CMK (cell line): Measurements from ENCODE around the gene CEACAM4.
"Not testable (repeated sequence)": the region's sequence is repeated elsewhere in the genome, so short reads cannot be mapped to it uniquely, and the experiment has no call there.

Source experiments
- DNase-seq: peaks from one replicate; pipeline ENCODE4 v3.0.0-alpha.2; 2010; ENCODE audit warnings: low read depth

Gene CEACAM4

DNA sequence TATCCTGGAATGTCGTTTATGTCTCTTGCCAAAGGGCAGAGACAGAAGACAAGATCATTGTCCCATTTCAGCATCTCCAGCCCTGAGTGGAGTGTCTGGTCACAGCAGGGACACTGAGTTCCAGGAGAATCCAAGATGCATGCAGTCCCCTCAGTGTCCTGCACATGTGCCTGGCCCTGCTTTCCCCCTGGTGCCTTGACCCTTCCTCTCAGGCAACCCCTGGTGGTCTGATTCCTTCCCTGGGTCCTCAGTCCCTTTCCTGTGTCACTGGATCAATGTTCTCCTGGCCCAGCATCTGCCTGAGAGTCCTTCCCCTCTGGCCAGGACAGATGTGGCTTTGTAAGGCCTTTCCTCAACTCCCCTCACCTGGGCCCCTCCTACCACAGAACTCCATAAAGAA, 41.9 kb downstream of the CEACAM4 start:
- DNase-seq, result no peak

DNA sequence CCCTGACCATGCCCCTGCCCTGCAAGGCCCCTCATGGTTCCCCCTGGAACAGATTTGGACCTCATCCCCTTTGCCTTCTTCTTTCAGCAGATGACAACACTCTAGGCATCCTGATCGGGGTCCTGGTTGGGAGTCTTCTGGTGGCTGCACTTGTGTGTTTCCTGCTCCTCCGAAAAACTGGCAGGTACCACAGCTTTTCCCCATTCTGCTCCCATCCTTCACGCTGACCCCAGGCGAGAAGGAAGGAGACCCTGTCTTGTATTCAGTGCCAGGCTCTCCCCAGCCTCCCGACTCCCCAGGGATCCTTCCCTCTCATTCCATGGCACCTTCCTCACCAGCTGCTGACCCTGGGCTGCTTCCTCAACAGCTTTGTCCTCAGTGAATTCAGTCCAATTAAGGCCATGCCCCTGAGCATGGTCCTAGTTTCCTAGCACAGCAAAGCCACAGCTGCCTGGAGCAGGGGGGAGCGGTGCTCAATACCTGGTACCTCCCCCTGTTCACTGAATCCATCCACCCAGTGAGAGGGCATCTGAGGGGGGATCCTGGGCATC, 42.5 kb downstream of the CEACAM4 start:
- DNase-seq, result no peak

DNA sequence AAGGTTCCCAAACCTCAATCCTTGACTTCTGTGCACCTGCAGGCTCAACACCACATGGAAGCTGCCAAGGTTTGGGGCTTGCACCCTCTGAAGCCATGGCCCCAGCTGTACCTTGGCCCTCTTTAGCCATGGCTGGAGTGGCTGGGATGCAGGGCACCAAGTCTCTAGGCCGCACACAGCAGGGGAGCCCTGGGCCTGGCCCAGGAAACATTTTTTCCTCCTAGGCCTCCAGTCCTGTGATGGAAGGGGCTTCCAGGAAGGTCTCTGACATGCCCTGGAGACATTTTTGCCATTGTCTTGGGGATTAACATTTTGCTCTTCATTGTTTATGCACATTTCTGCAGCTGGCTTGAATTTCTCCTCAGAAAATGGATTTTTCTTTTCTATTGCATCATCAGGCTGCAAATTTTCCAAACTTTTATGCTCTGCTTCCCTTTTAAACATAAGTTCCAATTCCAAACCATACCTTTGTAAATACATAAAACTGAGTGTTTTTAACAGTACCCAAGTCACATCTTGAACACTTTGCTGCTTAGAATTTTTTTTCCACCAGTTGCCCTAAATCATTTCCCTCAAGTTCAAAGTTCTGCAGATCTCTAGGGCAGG, 44.2 kb downstream of the CEACAM4 start:
- DNase-seq, result not testable (repeated sequence)

DNA sequence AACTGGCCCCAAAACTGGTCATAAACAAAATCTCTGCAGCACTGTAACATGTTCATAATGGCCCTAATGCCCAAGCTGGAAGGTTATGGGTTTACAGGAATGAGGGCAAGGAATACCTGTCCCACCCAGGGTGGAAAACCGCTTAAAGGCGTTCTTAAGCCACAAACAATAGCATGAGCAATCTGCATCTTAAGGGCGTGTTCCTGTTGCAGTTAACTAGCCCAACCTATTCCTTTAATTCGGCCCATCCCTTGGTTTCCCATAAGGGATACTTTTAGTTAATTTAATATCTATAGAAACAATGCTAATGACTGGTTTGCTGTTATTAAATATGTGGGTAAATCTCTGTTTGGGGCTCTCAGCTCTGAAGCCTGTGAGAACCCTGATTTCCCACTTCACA, 45.8 kb downstream of the CEACAM4 start:
- DNase-seq, result not testable (repeated sequence)

DNA sequence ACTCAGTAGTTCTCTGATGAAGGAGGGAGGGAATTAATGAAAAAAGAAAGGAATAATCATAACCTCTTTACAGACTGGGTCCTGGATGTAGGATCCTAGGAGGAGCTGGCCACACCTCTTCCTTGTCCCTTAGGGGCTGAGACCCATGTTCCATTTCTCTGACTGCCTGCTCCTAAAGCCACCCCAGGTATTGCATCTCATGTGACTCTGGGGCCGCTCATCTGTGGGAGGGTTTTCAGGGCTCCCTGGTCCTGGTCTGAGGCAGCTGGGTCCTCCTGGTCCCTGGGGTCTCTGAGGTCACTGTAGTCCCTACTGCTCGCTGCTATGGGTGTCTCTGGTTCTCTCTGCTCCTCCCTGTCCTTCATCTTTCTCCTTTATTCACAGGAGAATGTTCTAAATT, 48.0 kb downstream of the CEACAM4 start:
- DNase-seq, result no peak

DNA sequence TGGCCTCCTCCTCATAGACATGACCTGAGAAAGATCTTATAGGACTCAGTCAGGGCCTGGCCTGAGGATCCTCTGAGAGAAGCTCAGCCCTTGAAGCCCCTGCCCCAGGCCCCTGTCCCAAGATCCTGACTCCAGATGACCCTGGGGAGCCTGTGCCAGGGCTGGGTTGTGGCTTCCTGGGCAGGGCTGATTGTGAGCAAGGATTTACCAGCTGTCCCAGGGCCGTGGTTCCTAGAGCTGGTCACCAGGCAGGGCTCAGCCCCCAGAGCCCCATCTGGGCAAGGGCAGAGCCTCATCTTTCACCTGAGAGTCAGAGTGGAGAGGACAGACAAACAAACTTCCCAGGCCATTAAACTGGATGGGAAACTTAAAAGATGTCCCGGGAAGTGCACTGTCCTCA, 49.0 kb downstream of the CEACAM4 start:
- DNase-seq, result no peak

DNA sequence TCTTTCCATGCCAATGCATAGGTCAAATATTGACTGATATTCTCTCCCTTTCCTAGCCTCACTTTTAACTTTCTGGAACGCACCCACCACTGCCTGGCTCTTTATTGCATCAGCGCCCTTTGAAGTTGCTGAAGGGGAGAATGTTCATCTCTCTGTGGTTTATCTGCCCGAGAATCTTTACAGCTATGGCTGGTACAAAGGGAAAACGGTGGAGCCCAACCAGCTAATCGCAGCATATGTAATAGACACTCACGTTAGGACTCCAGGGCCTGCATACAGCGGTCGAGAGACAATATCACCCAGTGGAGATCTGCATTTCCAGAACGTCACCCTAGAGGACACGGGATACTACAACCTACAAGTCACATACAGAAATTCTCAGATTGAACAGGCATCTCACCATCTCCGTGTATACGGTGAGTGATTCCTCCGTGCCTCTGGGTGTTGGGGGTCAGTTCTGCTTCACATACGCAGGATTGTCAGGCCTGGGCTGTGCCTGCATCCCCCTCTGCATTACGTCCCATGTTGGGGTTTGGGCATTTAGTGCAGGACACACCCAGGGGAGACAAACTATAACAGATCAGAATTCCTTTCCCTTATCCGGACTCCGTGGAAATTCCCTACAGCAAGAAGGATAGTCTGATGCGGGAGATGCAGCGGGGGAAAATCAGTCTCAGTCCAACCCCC, 49.6 kb downstream of the CEACAM4 start:
- no peak for DNase-seq

DNA sequence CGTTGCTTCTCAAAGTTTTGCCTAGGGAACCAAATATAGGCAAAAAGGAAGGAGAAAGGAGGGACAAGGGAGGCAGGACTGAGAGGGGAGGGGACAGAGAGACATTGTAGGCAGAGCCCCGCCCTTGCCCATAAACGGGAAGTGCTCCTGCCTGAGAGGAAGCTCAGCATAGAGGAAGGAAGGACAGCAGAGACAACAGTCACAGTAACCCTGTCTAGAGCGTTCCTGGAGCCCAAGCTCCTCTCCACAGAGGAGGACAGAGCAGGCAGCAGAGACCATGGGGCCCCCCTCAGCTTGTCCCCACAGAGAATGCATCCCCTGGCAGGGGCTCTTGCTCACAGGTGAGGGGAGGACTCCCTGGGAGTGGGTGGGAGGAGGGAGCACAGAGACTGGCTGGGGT, 50.9 kb downstream of the CEACAM4 start, which contains the start of gene CEACAM21:
Gene CEACAM21, plus strand, starts transcription at position 169 of the 400 bp plus-strand sequence. Its CDS starts 109 bp downstream, at position 278.
- DNase-seq, result peak; percentile 38

DNA sequence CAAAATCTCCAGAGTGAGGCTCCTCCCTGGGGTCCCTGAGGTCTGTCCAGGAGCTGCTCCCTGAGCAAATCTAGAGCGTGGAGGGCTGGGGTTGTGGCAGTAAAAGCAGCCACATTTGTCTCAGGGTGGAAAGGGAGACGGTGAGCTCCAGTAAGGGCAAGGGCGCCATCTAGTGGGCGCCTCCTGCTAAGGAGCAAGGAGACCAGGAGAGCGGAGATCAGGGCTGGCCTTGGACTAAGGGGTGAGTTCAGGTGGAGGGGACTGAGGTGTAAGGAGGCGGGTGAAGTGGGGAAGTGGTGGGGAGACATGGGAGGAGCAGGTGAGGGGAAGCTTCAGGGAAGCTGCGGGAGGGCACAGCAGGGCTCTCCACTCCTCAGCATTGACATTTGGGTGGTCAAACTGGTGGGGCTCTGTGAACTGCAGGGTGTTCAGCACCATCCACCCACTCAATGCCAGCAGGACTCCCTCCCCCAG, 56.2 kb downstream of the CEACAM4 start:
- DNase-seq, result peak; percentile 60

DNA sequence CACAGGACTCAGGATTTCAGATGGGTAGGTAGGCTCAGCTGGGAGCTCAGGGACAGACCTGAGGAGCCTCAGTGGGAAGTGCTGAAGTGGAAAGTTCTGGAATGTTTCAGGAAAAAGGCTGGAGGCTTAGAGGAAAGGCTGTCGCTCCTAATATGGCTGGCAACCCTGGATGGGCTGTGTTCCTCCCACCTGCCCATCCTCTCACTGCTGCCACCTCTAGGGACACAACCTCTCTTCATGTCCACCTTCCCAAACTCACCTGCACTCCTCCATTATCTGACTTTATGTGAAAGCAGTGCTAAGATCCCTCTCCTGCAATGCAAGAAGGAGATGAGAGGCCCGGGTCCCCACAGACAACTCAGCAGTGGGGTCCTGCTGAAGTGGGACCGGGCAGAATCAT, 56.7 kb downstream of the CEACAM4 start:
- no peak for DNase-seq

DNA sequence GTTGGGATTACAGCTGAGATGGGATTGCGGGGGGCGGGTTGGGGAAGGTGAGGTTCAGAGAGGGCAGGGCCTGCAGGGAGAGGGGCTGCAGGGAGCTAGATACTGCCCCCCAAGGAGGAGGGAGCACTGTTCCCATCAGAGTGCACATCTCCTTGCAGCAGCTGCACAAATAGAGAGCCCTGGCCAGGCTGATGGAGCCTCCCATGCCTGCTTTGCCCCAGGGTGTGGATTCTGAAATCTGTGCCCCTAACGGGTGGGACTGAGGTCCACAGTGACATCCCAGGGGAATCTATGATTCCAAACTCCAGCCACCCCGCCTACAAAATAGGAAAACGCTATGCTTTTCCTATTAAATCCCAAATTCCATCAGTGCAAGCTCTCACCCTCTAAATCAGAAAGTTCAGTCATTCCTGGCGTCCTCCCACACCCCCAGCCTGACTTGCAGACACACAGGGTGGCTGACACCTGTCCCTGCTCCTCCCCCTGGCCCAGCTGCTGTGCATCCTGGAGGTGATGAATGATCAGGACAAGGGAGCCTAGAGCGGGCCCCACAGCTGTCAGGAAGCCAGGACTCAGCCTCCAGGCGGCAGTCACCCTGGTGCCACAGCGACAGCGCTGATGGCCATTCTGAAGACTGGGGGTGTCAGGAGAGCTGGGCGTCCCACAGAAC, 57.3 kb downstream of the CEACAM4 start:
- DNase-seq, result no peak
